ENCODE results near the gene CNGA3.

The CNGA3 gene

DNA sequence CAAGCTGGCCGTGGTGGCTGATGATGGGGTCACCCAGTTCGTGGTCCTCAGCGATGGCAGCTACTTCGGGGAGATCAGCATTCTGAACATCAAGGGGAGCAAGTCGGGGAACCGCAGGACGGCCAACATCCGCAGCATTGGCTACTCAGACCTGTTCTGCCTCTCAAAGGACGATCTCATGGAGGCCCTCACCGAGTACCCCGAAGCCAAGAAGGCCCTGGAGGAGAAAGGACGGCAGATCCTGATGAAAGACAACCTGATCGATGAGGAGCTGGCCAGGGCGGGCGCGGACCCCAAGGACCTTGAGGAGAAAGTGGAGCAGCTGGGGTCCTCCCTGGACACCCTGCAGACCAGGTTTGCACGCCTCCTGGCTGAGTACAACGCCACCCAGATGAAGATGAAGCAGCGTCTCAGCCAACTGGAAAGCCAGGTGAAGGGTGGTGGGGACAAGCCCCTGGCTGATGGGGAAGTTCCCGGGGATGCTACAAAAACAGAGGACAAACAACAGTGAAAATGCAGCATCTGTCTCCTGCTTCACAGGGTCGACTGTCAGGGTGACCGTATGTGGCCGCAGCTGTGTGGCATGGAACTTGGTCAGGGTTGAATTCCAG, 50.6 kb downstream of the CNGA3 start (continued):
- TF ChIP-seq ZNF426 (tag by site-specific recombination; IDR thresholded peaks at IDR 0.05) (no peak), ZNF704 (tag by site-specific recombination; IDR thresholded peaks at IDR 0.05) (no peak), ZNF701 (tag by site-specific recombination; IDR thresholded peaks at IDR 0.05) (no peak)
- TF ChIP-seq, protein P1, sequence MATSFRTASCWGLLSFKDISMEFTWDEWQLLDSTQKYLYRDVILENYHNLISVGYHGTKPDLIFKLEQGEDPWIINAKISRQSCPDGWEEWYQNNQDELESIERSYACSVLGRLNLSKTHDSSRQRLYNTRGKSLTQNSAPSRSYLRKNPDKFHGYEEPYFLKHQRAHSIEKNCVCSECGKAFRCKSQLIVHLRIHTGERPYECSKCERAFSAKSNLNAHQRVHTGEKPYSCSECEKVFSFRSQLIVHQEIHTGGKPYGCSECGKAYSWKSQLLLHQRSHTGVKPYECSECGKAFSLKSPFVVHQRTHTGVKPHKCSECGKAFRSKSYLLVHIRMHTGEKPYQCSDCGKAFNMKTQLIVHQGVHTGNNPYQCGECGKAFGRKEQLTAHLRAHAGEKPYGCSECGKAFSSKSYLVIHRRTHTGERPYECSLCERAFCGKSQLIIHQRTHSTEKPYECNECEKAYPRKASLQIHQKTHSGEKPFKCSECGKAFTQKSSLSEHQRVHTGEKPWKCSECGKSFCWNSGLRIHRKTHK (tag by site-specific recombination; IDR thresholded peaks at IDR 0.05), result no peak

DNA sequence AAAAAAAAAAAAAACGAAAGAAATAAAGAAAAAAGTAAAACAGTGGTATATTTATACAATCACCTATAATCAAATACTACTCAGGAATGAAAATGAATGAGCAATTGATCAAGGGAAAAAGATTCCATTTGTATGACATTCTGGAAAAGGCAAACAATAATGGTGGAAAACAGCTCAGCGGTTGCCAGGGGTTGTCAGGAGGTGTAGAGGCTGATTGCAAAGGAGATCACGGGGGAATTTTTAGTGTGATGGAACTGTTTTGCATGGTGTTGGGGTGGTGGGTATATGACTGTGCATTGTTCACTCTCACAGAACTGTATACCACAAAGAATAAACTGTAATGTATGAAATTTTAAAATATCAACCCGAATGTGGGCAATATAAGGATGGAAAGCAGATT, 52.9 kb downstream of the CNGA3 start:
- Histone ChIP-seq H3K36me3 (ENCODE audit: control insufficient read depth in 2 of 2, insufficient read depth in 1 of 2, low read length in 2 of 2) (no peaks in the 10 kb centered on the region), H3K4me1 (ENCODE audit: control insufficient read depth, insufficient read depth, low read length) (no peaks in the 10 kb centered on the region), H3K27ac (ENCODE audit: extremely low read depth, low read depth, low read length) (no peak overlapping the region), H3K9me3 (ENCODE audit: control insufficient read depth, insufficient read depth, low read depth, low read length) (no peaks in the 10 kb centered on the region), H3K4me3 (ENCODE audit: low read depth, low read length) (no peak overlapping the region)
- TF ChIP-seq ZNF37A (tag by site-specific recombination; IDR thresholded peaks at IDR 0.05), result no peak
- TF ChIP-seq ZNF529 (tag by site-specific recombination; IDR thresholded peaks at IDR 0.05; ENCODE audit: insufficient replicate concordance), result no peak
- TF ChIP-seq CTCF (tag by site-specific recombination; IDR thresholded peaks at IDR 0.05), result no peak
- no peak for TF ChIP-seq ZBTB7A (tag by site-specific recombination; IDR thresholded peaks at IDR 0.05; ENCODE audit: low read depth)
- TF ChIP-seq YY2 (tag by site-specific recombination; IDR thresholded peaks at IDR 0.05), result no peak
- no peak for TF ChIP-seq ZNF366 (tag by site-specific recombination; conservative IDR thresholded peaks at IDR 0.05)
- TF ChIP-seq GLI4 (tag by site-specific recombination; IDR thresholded peaks at IDR 0.05), result no peak
- no peak for TF ChIP-seq SCRT2 (tag by site-specific recombination; IDR thresholded peaks at IDR 0.05)
- TF ChIP-seq, protein P2, sequence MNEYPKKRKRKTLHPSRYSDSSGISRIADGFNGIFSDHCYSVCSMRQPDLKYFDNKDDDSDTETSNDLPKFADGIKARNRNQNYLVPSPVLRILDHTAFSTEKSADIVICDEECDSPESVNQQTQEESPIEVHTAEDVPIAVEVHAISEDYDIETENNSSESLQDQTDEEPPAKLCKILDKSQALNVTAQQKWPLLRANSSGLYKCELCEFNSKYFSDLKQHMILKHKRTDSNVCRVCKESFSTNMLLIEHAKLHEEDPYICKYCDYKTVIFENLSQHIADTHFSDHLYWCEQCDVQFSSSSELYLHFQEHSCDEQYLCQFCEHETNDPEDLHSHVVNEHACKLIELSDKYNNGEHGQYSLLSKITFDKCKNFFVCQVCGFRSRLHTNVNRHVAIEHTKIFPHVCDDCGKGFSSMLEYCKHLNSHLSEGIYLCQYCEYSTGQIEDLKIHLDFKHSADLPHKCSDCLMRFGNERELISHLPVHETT (tag by site-specific recombination; IDR thresholded peaks at IDR 0.05), result no peak
- TF ChIP-seq ZNF140 (tag by site-specific recombination; IDR thresholded peaks at IDR 0.05), result no peak
- TF ChIP-seq ZNF624 (tag by site-specific recombination; IDR thresholded peaks at IDR 0.05), result no peak
- no peak for TF ChIP-seq ZNF157 (tag by site-specific recombination; IDR thresholded peaks at IDR 0.05)
- no peak for TF ChIP-seq ZNF155 (tag by site-specific recombination; IDR thresholded peaks at IDR 0.05)
- TF ChIP-seq ZNF426 (tag by site-specific recombination; IDR thresholded peaks at IDR 0.05), result no peak
- TF ChIP-seq, protein P3, sequence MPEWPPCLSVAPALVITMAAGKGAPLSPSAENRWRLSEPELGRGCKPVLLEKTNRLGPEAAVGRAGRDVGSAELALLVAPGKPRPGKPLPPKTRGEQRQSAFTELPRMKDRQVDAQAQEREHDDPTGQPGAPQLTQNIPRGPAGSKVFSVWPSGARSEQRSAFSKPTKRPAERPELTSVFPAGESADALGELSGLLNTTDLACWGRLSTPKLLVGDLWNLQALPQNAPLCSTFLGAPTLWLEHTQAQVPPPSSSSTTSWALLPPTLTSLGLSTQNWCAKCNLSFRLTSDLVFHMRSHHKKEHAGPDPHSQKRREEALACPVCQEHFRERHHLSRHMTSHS (tag by site-specific recombination; IDR thresholded peaks at IDR 0.05), result no peak
- no peak for TF ChIP-seq ZNF239 (tag by site-specific recombination; IDR thresholded peaks at IDR 0.05)
- TF ChIP-seq ZNF785 (tag by site-specific recombination; IDR thresholded peaks at IDR 0.05), result no peak
- no peak for TF ChIP-seq REPIN1 (tag by site-specific recombination; IDR thresholded peaks at IDR 0.05; ENCODE audit: low read depth)
- ChIA-PET CTCF (interaction anchor here (0.6 kb wide), 1 partner anchor 30 kb away, joined by 3 read pairs; no protein-coding TSS in a partner anchor), POLR2A (no interaction called here)
